ENCODE data around the gene AFTPH.
A peak's percentile ranks its signal among the peaks of the same experiment; 100 is the strongest.

The AFTPH gene

DNA sequence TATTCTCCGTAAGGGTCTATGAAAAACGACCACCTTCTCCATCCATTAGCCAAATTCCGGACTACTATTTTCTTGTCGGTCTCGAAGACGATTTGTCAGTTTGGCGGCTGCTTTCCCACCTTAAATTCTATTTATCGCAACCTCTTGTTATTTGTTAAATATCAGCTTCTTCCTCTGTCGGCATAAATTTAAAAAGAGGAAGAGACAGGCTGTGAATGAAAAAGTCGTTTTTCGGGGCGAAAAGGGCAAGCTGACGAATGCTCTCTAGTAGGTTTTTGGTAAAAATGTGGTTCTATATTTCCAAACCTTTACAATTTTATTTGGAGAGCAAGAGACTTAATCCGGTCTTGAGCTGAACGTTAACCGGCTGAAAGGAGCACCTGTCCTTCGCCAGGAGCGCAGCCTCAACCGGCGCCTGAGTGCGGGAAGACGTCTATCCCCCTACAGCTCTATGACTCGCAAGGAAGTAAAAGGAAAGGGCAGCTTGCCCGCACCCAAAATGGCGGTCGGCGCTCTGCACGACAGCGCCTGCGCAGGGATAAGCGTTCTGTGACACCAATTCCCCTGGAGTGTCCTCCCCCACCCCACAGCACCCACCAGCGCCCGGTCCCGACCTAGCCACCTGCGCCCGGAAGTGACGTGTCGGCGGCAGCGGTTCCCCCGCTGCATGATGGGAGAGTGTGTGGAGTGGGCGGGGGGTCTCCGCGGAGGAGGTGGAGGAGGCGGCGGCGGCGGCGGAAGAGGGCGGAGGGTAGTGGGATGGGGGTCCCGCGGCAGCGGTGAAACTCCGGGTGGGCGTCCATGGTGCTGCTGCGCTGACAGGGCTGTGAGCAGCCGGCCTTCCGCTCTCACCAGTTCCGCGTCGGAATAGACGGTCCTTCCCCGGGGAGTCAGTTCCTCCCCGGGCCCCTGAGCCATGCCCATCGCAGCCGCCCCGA, at the start of gene AFTPH:
Gene AFTPH (plus strand): TSS at position 663 of the 938 bp plus-strand sequence. CDS start 27,147 bp downstream, outside the sequence.
- DNase-seq (ENCODE audit: low read depth): peak; percentile 99

- no peak for DNase-seq (ENCODE audit: low read depth)
Measured at GRCh38 chr2:64474636-64475035, 49.5 kb upstream of the AFTPH start.

- DNase-seq (ENCODE audit: low read depth): no peak
Measured at GRCh38 chr2:64477037-64477436, 47.1 kb upstream of the AFTPH start.

DNA sequence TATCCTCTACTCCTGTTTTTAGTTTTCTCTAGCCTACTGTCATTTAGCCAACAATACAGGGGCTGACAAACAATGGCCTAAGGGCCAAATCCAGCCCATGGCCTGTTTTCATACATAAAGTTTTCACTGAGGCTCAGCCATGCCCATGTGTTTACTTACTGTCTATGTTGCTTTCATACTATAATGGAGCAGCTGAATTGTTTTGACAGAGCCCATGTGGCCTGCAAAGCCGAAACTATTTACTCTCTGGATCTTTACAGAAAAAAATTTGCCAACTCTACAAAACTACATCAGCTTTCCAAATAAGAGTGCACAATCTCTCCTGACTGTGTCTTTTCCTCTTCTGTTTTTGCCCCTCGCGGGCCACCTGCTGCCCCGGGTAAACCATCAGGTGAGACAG, 46.1 kb upstream of the AFTPH start:
- no peak for DNase-seq (ENCODE audit: low read depth)

GRCh38 chr2:64478502-64479230, 45.5 kb upstream of the AFTPH start:
- no peak for DNase-seq (ENCODE audit: low read depth)

- DNase-seq (ENCODE audit: low read depth): no peak
Measured at GRCh38 chr2:64479259-64480117, 44.6 kb upstream of the AFTPH start.

- DNase-seq (ENCODE audit: low read depth): no peak
Measured at GRCh38 chr2:64481665-64482064, 42.5 kb upstream of the AFTPH start.

GRCh38 chr2:64482243-64482642, 41.9 kb upstream of the AFTPH start:
- DNase-seq (ENCODE audit: low read depth): no peak

- no peak for DNase-seq (ENCODE audit: low read depth)
Measured at GRCh38 chr2:64482765-64483504, 41.2 kb upstream of the AFTPH start.

GRCh38 chr2:64485331-64485730, 38.8 kb upstream of the AFTPH start:
- DNase-seq (ENCODE audit: low read depth): no peak

DNA sequence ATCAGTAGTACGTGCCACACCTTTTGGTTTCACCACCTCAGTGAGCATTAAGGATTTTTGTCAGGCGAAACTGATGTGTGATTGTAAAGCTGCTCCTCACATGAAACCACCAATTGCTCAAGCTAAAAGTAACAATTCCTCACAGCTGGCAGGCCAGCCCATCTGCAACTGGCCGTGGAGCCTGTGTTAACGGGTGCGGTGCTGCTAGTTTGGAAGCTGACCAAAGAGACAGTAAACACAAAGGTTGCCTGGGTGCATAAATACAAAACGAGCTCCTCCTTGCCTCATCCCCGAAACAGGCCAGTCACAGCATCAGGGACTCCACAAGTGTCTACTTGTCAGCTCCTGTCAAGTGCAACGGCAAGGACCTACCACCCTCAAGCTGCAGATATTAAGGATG, 38.2 kb upstream of the AFTPH start:
- DNase-seq (ENCODE audit: low read depth): no peak

- DNase-seq (ENCODE audit: low read depth): no peak
Measured at GRCh38 chr2:64487256-64488049, 36.7 kb upstream of the AFTPH start.

DNA sequence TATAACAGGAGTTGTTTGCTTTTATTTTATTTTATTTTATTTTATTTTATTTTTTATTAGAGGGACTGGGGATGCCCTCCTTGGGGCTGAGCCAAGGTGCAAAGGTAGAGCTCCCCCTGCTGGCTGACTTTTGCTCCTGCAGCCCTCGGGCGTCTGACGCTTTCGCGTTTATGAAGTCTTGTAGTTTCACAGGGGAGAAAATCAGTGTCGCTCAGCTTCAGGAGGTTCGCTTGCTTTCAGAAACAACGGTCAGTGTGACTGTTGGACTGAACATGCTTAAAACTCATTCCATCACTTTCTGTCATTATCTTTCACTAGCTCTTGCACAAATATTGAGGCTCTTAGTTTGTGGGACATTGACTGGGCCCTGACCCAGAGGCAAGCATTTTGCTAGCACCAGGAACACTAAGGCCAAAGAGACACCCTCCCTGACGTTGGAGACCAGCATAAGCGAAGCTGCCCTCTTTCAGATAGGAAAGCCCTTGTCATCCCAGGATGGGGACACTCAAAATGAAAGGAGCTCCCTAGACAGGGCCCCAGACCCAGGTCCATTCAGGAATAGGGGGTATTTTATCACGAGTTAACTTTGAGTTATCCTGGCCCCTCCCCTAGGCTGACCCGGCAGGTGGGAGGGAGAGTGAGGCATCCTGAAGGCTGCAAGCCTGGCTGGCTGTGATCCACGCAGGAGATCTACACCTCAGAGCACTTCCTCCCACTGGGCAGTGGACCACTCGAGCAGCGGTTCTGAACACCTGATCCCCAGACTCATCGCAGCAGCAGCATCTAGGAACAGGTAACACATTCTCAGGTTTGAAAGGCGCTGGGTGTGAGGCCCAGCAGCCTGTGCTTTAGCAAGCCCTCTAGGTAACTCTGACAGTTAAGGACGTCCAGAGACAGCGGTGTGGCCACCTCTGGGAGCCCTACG, 35.8 kb upstream of the AFTPH start:
- DNase-seq (ENCODE audit: low read depth): peak; percentile 62

GRCh38 chr2:64489081-64489751, 34.9 kb upstream of the AFTPH start:
- DNase-seq (ENCODE audit: low read depth): no peak

DNA sequence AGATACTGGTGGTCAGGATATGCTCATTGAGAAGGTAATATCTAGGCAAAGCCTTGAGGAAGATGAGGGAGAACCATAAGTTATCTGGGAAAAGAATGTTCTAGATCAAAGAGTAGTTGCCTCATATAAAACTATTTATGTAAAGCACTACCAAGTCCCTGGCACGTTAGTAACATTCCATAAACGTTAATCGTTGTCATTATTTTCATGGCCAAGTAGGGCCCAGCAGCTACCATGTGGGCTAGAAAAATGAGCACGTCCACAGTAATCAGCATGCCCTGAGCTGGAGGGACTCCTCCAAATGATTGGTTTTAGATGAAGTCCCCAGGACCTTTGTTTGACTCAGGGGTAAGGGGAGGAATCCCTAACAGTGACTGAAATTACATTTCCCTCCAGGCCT, 32.7 kb upstream of the AFTPH start:
- no peak for DNase-seq (ENCODE audit: low read depth)

DNA sequence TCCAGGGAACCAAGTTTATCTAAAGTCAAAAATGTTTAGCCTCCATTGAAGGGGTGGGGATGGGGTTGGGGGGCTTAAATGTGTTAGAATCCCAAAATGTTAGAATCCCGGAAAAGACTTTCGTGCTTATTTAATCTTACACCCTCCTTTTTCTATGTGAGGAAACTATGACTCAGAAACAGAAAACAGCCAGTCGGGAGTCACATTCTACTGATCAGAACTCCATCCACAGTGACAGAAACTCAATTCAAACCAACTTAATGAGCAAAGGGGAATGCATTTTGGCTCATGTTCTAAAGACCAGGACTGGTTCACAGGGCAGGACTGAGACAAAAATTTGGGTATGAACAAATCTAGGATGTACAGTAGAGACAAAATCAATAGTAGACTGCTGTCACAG, 31.9 kb upstream of the AFTPH start:
- DNase-seq (ENCODE audit: low read depth): no peak

DNA sequence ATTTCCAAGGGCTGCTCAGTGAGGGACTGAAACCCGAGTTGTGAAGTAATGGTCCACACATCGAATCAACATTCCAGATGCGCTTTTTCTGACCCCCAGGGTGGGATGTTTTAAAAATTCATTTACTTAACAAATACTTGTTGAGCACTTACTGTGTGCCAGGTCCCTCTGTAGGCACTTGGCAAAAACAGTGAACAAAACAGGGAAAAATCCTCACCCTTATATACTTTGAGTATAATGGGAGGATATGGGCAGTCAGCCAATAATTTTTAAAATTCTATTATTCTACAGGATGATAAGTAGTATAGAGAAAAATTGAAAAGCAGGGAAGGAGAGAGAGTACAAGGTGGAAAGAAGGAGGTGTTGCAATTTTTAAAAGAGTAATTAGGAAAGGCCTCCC, 31.3 kb upstream of the AFTPH start:
- DNase-seq (ENCODE audit: low read depth): no peak

- no peak for DNase-seq (ENCODE audit: low read depth)
Measured at GRCh38 chr2:64493788-64494187, 30.3 kb upstream of the AFTPH start.

- no peak for DNase-seq (ENCODE audit: low read depth)
Measured at GRCh38 chr2:64498438-64498837, 25.7 kb upstream of the AFTPH start.
